K562 (cell line): ENCODE data around the gene TPBGL.

Experiments used
- BHLHE40 ChIP-seq: IDR thresholded peaks from 2 replicates; pipeline ENCODE4 v1.6.1; 2011; ENCODE audit warnings: low read length, improper control_type of control experiment
- CEBPB ChIP-seq: fragments of 450-650 bp; IDR thresholded peaks from 2 replicates; pipeline ENCODE4 v1.6.1; 2016; ENCODE audit warnings: missing genetic modification characterization, missing compliant biosample characterization
- FOXA1 ChIP-seq: fragments of 450-650 bp; IDR thresholded peaks from 2 replicates; pipeline ENCODE4 v1.6.1; 2016; ENCODE audit warnings: mild to moderate bottlenecking, borderline replicate concordance
- FOXO4 ChIP-seq: fragments of 450-650 bp; formaldehyde crosslinking; IDR thresholded peaks from 2 replicates; pipeline ENCODE4 v1.4.0; 2020; ENCODE audit warnings: mild to moderate bottlenecking, moderate library complexity
- JUN ChIP-seq, 2 experiments: sonication (generic) in 1 of 2; formaldehyde crosslinking in 1 of 2; IDR thresholded peaks; 2 replicates each; pipeline versions ENCODE4 v1.6.1 to v1.8.0; 2012 to 2022; ENCODE audit warnings: borderline replicate concordance in 2 of 2, mild to moderate bottlenecking in 2 of 2, improper control_type of control experiment in 1 of 2, low read depth in 1 of 2, low read length in 1 of 2, missing genetic modification reagents in 1 of 2
- MAX ChIP-seq: sonication (generic); formaldehyde crosslinking; IDR thresholded peaks from 2 replicates; pipeline ENCODE4 v1.9.0; 2022; ENCODE audit warnings: mild to moderate bottlenecking, missing genetic modification reagents
- NR4A1 ChIP-seq, 2 experiments: fragments of 250-450 bp in 1 of 2; fragments of 450-650 bp in 1 of 2; sonication (Bioruptor Pico) in 1 of 2; IDR thresholded peaks; 2 replicates each; pipeline versions ENCODE4 v1.4.0 to v1.6.1; 2016 to 2020; ENCODE audit warnings: mild to moderate bottlenecking in 2 of 2, missing compliant biosample characterization in 1 of 2, missing genetic modification characterization in 1 of 2, moderate library complexity in 1 of 2
- POLR2A ChIP-seq: fragments of 450-650 bp; conservative IDR thresholded peaks from 2 replicates; pipeline ENCODE4 v1.6.1; 2016
- POLR2AphosphoS5 ChIP-seq: IDR thresholded peaks from 2 replicates; pipeline ENCODE4 v1.6.1; 2011; ENCODE audit warnings: mild to moderate bottlenecking, low read depth, low read length, moderate library complexity; ENCODE audit not compliant: control insufficient read depth, insufficient read depth
- POLR2G ChIP-seq: fragments of 200-400 bp; formaldehyde crosslinking; IDR thresholded peaks from 2 replicates; pipeline ENCODE4 v1.6.1; 2017; ENCODE audit warnings: low read depth, mild to moderate bottlenecking, antibody characterized with exemption, low read length, moderate library complexity

GRCh38 chr11:75269896-75270295 is 29.3 kb downstream of the TPBGL start:
- no peak for TF ChIP-seq FOXO4
- no peak for TF ChIP-seq MAX (CRISPR knock-in tag)
- TF ChIP-seq BHLHE40: no peak
- no peak for TF ChIP-seq CEBPB (tag)
- no peak for TF ChIP-seq JUN (IDR thresholded peaks at IDR 0.05; ENCODE audit: borderline replicate concordance, low read depth, low read length)
- no peak for TF ChIP-seq JUN (CRISPR knock-in tag; IDR thresholded peaks at IDR 0.05; ENCODE audit: borderline replicate concordance)
- TF ChIP-seq POLR2G: no peak
- no peak for TF ChIP-seq NR4A1 (CRISPR knock-in tag; IDR thresholded peaks at IDR 0.05)
- no peak for TF ChIP-seq NR4A1 (tag; IDR thresholded peaks at IDR 0.05)
- TF ChIP-seq POLR2AphosphoS5: no peak
- no peak for TF ChIP-seq POLR2A
- no peak for TF ChIP-seq FOXA1
